Stimulated activated CD4-positive, alpha-beta T cell treated with anti-CD3 and anti-CD28 coated beads, Interleukin-4, amount 100 ng/mL, for 48 hours (primary cell): Measurements from ENCODE around the gene EXOG.
"Not testable (repeated sequence)": the region's sequence is repeated elsewhere in the genome, so short reads cannot be mapped to it uniquely, and the experiment has no call there.

Experiments used
- DNase-seq, 2 donors: peaks; one replicate each; pipeline ENCODE4 v3.0.0-alpha.2; 2020; ENCODE audit warnings: low read depth in 2 of 2

Gene EXOG

GRCh38 chr3:38563070-38563885, 67.1 kb downstream of the EXOG start:
- DNase-seq, result no peak

GRCh38 chr3:38563886-38564270, 67.7 kb downstream of the EXOG start:
- no peak for DNase-seq

GRCh38 chr3:38564631-38565338, 68.6 kb downstream of the EXOG start:
- no peak for DNase-seq

- no peak for DNase-seq
Measured at GRCh38 chr3:38565339-38566214, 69.4 kb downstream of the EXOG start.

- no peak for DNase-seq
Measured at GRCh38 chr3:38566215-38566528, 70.0 kb downstream of the EXOG start.

- not testable (repeated sequence) for DNase-seq
Measured at GRCh38 chr3:38566794-38567193, 70.7 kb downstream of the EXOG start.

- DNase-seq, result no peak
Measured at GRCh38 chr3:38567498-38567897, 71.4 kb downstream of the EXOG start.

GRCh38 chr3:38573111-38573510, 77.0 kb downstream of the EXOG start:
- DNase-seq, result no peak

- no peak for DNase-seq
Measured at GRCh38 chr3:38573556-38573955, 77.4 kb downstream of the EXOG start.

GRCh38 chr3:38574411-38575278, 78.5 kb downstream of the EXOG start:
- no peak for DNase-seq

GRCh38 chr3:38575279-38575843, 79.2 kb downstream of the EXOG start:
- no peak for DNase-seq
